ENCODE measurements around the gene SIL1. TPM values are rescaled to one million over a fixed set of nuclear protein-coding genes. Genes with fewer than 3 reads are reported as not detected.

Gene SIL1
- total and polyA plus RNA-seq, 2 of the 8 experiments (the other 6 are each of a cell fraction or from before 2014, with no cell fraction given): 8.3 to 12.8 TPM

DNA sequence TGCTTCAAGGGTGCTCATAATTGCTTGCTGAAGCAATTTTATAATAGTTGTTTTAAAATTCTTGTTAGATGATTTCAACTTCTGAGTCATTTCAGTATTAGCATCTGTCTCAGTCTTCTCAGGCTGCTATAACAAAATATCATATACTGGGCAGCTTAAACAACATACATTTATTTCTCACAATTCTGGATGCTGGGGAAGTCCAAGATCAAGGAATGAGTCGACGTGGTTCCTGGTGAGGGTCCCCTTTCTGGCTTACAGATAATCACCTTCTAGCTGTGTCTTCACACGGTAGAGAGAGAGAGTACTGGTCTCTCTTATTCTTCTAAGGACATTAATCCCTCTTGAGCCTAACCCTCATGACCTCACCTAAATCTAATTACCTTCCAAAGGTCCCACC, 160.4 kb downstream of the SIL1 start:
- Histone ChIP-seq H2AFZ (ENCODE audit: low read length) (no peak overlapping the region), H3K14ac (ENCODE audit: insufficient read length) (no peak overlapping the region), H2AK5ac (ENCODE audit: low read depth, low read length) (no peak overlapping the region), H3K36me3 (ENCODE audit: control insufficient read depth in 2 of 4, insufficient read depth in 4 of 4, low read length in 3 of 4) (no peaks in the 10 kb centered on the region), H3K56ac (replicated peaks; ENCODE audit: insufficient read length, low read depth, low read length) (no peak overlapping the region), H3K4me3 (ENCODE audit: extremely low read depth in 1 of 4, insufficient read depth in 2 of 4, low read depth in 3 of 4, low read length in 4 of 4) (no peak overlapping the region), H4K5ac (ENCODE audit: insufficient read length, low read depth, low read length) (no peak overlapping the region), H3K4me2 (ENCODE audit: insufficient read depth in 1 of 2, low read depth in 2 of 2, low read length in 2 of 2) (no peak overlapping the region), H3K9ac (replicated peaks in 1 of 4; ENCODE audit: extremely low read depth in 1 of 4, low read depth in 3 of 4, low read length in 3 of 4) (no peak overlapping the region), H3K23ac (ENCODE audit: insufficient read length) (no peak overlapping the region), H2BK5ac (ENCODE audit: low read depth, low read length) (no peak overlapping the region), H3K27me3 (replicated peaks in 1 of 4; ENCODE audit: control insufficient read depth in 3 of 4, extremely low read depth in 1 of 4, insufficient read depth in 3 of 4, low read length in 3 of 4) (no peaks in the 10 kb centered on the region), H3K79me1 (ENCODE audit: low read depth, low read length) (no peaks in the 10 kb centered on the region), H3K18ac (ENCODE audit: extremely low read depth, low read length) (no peak overlapping the region), H4K91ac (replicated peaks; ENCODE audit: insufficient read length, low read length) (no peak overlapping the region), H3K4me1 (replicated peaks in 1 of 4; ENCODE audit: control insufficient read depth in 3 of 4, insufficient read depth in 4 of 4, low read length in 3 of 4) (no peaks in the 10 kb centered on the region), H3K79me2 (ENCODE audit: control insufficient read depth in 1 of 2, insufficient read depth in 2 of 2, low read length in 2 of 2) (no peaks in the 10 kb centered on the region), H4K8ac (ENCODE audit: extremely low read depth, insufficient read depth, low read length) (no peak overlapping the region), H4K20me1 (replicated peaks in 1 of 2; ENCODE audit: control insufficient read depth in 1 of 2, insufficient read depth in 2 of 2, low read length in 2 of 2) (no peaks in the 10 kb centered on the region), H2BK120ac (replicated peaks; ENCODE audit: low read depth, low read length) (no peak overlapping the region), H2BK20ac (ENCODE audit: low read length) (no peak overlapping the region), H2BK12ac (ENCODE audit: low read depth, low read length) (no peak overlapping the region), H2BK15ac (ENCODE audit: low read length) (no peak overlapping the region), H3K27ac (ENCODE audit: low read depth, low read length) (no peak overlapping the region), H3K4ac (replicated peaks; ENCODE audit: insufficient read length, low read depth, low read length) (no peak overlapping the region), H3K23me2 (ENCODE audit: low read depth, low read length) (no peaks in the 10 kb centered on the region), H3K9me3 (ENCODE audit: insufficient read depth in 2 of 2, low read depth in 1 of 2, low read length in 1 of 2) (no peaks in the 10 kb centered on the region)
- TF ChIP-seq KDM5A (IDR thresholded peaks at IDR 0.05; ENCODE audit: low read length) (no peak), TBP (IDR thresholded peaks at IDR 0.05; ENCODE audit: low read depth, low read length) (no peak), SP1 (IDR thresholded peaks at IDR 0.05; ENCODE audit: low read depth, low read length) (no peak), ASH2L (IDR thresholded peaks at IDR 0.05; ENCODE audit: low read length) (no peak), BRCA1 (IDR thresholded peaks at IDR 0.05; ENCODE audit: low read depth, low read length) (no peak)
- TF ChIP-seq, protein P1, sequence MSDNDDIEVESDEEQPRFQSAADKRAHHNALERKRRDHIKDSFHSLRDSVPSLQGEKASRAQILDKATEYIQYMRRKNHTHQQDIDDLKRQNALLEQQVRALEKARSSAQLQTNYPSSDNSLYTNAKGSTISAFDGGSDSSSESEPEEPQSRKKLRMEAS (IDR thresholded peaks at IDR 0.05): no peak
- FAIRE-seq (no peak), DNase-seq (ENCODE audit: low read depth in 1 of 2, low spot score in 2 of 2) (no peak)
- CTCF ChIA-PET (ENCODE audit: partially characterized antibody): interaction anchor here (0.8 to 2.8 kb wide), 6 partner anchors 9 to 366 kb away, joined by 3 to 12 read pairs (median 6); no protein-coding TSS in a partner anchor
- 97% methylated on average over 3 of the region's 3 CpGs; no CpG with 5 or more reads in 1 of the 2 experiments for WGBS, 2 experiments (ENCODE audit: extremely low coverage in 1 of 2, insufficient coverage in 1 of 2, insufficient read length in 1 of 2, insufficient replicate concordance in 2 of 2, low coverage in 1 of 2, low lambda C conversion rate in 2 of 2, missing lambda C conversion rate in 1 of 2)
- POLR2A ChIA-PET (ENCODE audit: partially characterized antibody): no interaction called here
